Kidney epithelial cell (primary cell): ENCODE measurements around the gene KRTAP1-4. TPM values are rescaled to one million over a fixed set of nuclear protein-coding genes. Genes with fewer than 3 reads are reported as not detected.

Experiments
- DNase-seq: peaks from one replicate; pipeline ENCODE4 v3.0.0-alpha.2; 2010; ENCODE audit warnings: low read depth
- H3K27me3 ChIP-seq: 2 replicates; pipeline ENCODE4 v1.6.0; 2011; ENCODE audit warnings: low read length; ENCODE audit not compliant: control insufficient read depth, insufficient read depth
- H3K36me3 ChIP-seq: 2 replicates; pipeline ENCODE4 v1.5.1; 2011; ENCODE audit warnings: low read length; ENCODE audit not compliant: control insufficient read depth, insufficient read depth
- H3K4me3 ChIP-seq: 2 replicates; pipeline ENCODE4 v1.5.1; 2011; ENCODE audit warnings: low read depth, mild to moderate bottlenecking, control low read depth, low read length
- total RNA-seq: library from RNA; depleted of rRNA; stranded (reverse); fragments of >200 nt; gene quantifications from 2 replicates; pipeline ENCODE4 v1.2.3, GENCODE V29; 2015
- TF ChIP-seq, protein P1 (sequence below): IDR thresholded peaks from 2 replicates; pipeline ENCODE4 v1.5.1; 2011; ENCODE audit warnings: mild to moderate bottlenecking, moderate library complexity, low read length, control low read depth, inconsistent platforms; ENCODE audit not compliant: insufficient read depth, poor library complexity, severe bottlenecking

Gene KRTAP1-4
- total RNA-seq, 1 donor from 2014 or later = not detected

DNA sequence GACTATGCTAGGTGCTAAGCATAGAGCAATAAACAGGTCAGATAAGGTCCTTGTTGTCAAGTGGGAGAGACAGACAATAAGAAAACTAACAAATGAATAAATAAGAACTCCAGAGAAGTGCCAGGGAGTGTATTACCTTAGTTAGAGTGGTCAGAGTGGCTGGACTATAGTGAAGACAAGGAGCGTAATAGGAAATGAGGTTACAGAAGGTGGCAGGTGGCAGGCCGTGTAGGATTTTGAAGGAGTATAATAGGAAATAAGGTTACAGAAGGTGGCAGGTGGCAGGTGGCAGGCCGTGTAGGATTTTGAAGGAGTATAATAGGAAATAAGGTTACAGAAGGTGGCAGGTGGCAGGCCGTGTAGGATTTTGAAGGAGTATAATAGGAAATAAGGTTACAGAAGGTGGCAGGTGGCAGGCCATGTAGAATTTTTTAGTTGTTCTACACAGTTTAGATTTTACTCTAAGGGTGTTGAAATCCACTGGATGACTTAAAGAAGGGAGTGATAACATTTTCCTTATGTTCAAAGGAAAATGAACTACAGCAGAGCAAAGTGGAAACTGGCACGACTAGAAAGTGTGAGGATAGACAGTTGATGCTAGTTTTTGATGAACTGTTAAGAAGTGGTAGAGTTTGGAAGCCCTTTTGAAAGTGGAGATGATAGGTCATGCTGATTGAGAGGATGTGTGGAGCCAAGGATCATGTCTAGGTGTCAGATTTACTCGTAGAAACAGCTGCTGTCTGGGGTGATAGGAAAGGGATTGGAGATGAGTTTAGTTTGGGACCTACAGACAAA is 17.5 kb downstream of the KRTAP1-4 start:
- TF ChIP-seq, protein P1, sequence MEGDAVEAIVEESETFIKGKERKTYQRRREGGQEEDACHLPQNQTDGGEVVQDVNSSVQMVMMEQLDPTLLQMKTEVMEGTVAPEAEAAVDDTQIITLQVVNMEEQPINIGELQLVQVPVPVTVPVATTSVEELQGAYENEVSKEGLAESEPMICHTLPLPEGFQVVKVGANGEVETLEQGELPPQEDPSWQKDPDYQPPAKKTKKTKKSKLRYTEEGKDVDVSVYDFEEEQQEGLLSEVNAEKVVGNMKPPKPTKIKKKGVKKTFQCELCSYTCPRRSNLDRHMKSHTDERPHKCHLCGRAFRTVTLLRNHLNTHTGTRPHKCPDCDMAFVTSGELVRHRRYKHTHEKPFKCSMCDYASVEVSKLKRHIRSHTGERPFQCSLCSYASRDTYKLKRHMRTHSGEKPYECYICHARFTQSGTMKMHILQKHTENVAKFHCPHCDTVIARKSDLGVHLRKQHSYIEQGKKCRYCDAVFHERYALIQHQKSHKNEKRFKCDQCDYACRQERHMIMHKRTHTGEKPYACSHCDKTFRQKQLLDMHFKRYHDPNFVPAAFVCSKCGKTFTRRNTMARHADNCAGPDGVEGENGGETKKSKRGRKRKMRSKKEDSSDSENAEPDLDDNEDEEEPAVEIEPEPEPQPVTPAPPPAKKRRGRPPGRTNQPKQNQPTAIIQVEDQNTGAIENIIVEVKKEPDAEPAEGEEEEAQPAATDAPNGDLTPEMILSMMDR = no peak
- Histone ChIP-seq H3K4me3 (no peak overlapping the region), H3K36me3 (no peaks in the 10 kb centered on the region), H3K27me3 (no peaks in the 10 kb centered on the region)
- no peak for DNase-seq

DNA sequence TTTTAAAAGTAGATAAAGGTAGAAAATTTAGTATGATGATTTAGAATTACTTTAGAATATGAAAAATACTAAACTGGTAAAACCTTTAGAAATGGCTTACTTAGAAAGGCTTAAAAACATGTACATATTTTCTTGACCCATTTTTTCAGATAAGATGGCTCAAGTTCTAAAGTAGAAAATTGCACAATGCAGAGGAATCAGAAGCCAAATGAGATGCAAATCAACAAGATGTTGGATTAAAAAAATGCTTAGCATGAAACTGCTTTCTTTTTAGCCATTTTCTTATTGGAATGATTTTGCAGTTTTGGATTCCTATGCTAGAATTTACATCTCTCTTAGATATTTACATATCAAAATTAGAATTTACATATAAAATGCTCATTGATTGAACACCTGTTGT is 19.6 kb downstream of the KRTAP1-4 start:
- Histone ChIP-seq H3K36me3 (no peaks in the 10 kb centered on the region), H3K27me3 (no peaks in the 10 kb centered on the region), H3K4me3 (no peak overlapping the region)
- TF ChIP-seq, protein P1 = no peak
- no peak for DNase-seq

DNA sequence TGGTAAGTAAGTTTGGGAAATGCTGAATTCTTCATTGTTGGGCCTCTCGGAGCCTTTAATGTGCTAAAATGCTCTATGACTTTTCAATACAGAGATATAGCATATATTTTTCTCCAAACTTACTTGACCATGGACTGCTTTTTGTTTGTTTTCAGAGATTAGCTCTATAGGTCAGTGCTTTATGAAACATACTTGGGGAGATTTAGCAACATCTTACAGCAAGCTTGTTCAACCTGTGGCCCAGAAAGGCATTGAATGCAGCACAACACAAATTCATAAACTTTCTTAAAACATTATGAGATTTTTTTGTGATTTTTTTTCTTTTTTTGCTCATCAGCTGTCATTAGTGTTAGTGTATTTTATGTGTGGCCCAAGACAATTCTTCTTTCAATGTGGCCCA is 20.1 kb downstream of the KRTAP1-4 start:
- DNase-seq = no peak
- Histone ChIP-seq H3K27me3 (no peaks in the 10 kb centered on the region), H3K36me3 (no peaks in the 10 kb centered on the region), H3K4me3 (no peak overlapping the region)
- TF ChIP-seq, protein P1 = no peak

DNA sequence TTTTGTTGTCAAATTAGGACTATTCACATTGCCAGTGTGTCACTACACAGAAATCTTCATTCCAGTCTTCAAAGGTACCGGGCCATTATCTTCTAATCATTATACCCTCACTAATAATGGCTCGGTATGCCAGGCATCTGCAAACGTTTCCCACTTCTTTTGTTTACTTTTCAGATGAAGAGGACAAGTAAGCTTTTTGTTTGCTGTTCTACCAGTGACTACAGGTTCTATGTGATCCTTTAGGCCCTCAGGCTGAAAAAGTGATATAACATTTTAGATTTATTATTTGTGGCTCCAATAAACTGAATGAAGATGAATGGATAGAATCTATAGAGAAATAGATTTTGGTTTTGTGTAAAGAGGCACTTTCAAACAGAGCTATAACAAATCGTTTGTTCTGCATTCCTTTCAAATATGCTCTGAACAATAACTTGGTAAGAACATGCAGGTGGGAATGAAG is 20.7 kb downstream of the KRTAP1-4 start:
- TF ChIP-seq, protein P1 = no peak
- no peak for DNase-seq
- Histone ChIP-seq H3K4me3 (no peak overlapping the region), H3K36me3 (no peaks in the 10 kb centered on the region), H3K27me3 (no peaks in the 10 kb centered on the region)

DNA sequence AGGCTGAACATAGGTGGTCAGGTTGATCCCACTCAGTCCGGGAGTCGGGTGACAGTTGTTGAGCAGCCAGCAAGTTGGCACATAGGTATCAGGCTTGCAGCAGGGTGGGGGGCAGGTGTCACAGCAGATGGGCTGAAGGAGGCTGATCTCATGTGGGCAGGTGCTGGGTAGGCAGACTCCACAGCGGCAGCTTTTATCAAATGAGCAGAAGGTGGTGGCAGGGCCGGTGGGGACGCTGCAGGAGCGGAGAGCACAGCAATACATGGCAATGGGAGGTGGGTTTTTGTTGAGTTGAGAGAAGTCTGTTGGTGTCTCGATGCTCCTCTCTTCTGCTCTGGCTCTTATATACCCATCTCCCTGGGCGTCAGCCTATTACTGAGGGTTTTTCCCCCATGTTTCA is 21.2 kb downstream of the KRTAP1-4 start, which contains the start of gene KRTAP3-1:
Gene KRTAP3-1, minus strand, starts transcription at position 318 of the 400 bp plus-strand sequence. Its CDS starts 54 bp downstream, at position 264.
- DNase-seq = no peak
- TF ChIP-seq, protein P1 = no peak
- Histone ChIP-seq H3K4me3 (no peak within 1 kb of the TSS), H3K36me3 (no peaks in the 10 kb centered on the region), H3K27me3 (no peaks in the 10 kb centered on the region)
